Activated CD8-positive, alpha-beta memory T cell treated with anti-CD3 and anti-CD28 coated beads for 4 hours (primary cell): ENCODE results near the gene SAMD4A.

Experiments used
- DNase-seq, 2 donors: peaks; one replicate each; pipeline ENCODE4 v3.0.0-alpha.2; 2020; ENCODE audit warnings: low read depth in 2 of 2

SAMD4A gene

GRCh38 chr14:54629635-54630360, 62.9 kb downstream of the SAMD4A start:
- no peak for DNase-seq

GRCh38 chr14:54631016-54631415, 64.1 kb downstream of the SAMD4A start:
- no peak for DNase-seq

- DNase-seq, result no peak
Measured at GRCh38 chr14:54632452-54632851, 65.5 kb downstream of the SAMD4A start.

- no peak for DNase-seq
Measured at GRCh38 chr14:54633076-54633475, 66.1 kb downstream of the SAMD4A start.

GRCh38 chr14:54637270-54638134, 70.6 kb downstream of the SAMD4A start:
- no peak for DNase-seq

- DNase-seq, result no peak
Measured at GRCh38 chr14:54638135-54638446, 71.2 kb downstream of the SAMD4A start.

- no peak for DNase-seq
Measured at GRCh38 chr14:54639611-54640010, 72.7 kb downstream of the SAMD4A start.

- DNase-seq, result no peak
Measured at GRCh38 chr14:54640506-54640905, 73.6 kb downstream of the SAMD4A start.

- DNase-seq, result no peak
Measured at GRCh38 chr14:54642121-54642520, 75.2 kb downstream of the SAMD4A start.

- no peak for DNase-seq
Measured at GRCh38 chr14:54642801-54643695, 76.1 kb downstream of the SAMD4A start.

GRCh38 chr14:54643696-54644176, 76.8 kb downstream of the SAMD4A start:
- no peak for DNase-seq

GRCh38 chr14:54645639-54646038, 78.7 kb downstream of the SAMD4A start:
- no peak for DNase-seq

- DNase-seq, result no peak
Measured at GRCh38 chr14:54646626-54647025, 79.7 kb downstream of the SAMD4A start.

- DNase-seq, result no peak
Measured at GRCh38 chr14:54647378-54647777, 80.5 kb downstream of the SAMD4A start.

GRCh38 chr14:54649056-54649455, 82.1 kb downstream of the SAMD4A start:
- no peak for DNase-seq

GRCh38 chr14:54650331-54650958, 83.5 kb downstream of the SAMD4A start:
- DNase-seq, result no peak

- DNase-seq, result no peak
Measured at GRCh38 chr14:54650959-54651351, 84.0 kb downstream of the SAMD4A start.

GRCh38 chr14:54651649-54652048, 84.7 kb downstream of the SAMD4A start:
- DNase-seq, result no peak

- DNase-seq, result no peak
Measured at GRCh38 chr14:54652188-54652587, 85.3 kb downstream of the SAMD4A start.

- no peak for DNase-seq
Measured at GRCh38 chr14:54652605-54653052, 85.7 kb downstream of the SAMD4A start.

- no peak for DNase-seq
Measured at GRCh38 chr14:54653712-54654469, 87.0 kb downstream of the SAMD4A start.
